GM18867 (cell line): ENCODE measurements around the gene NFIX.

Experiments
- ATAC-seq: cut with Tn5 transposase; IDR thresholded peaks from one replicate; pipeline ENCODE4 v1.9.1; 2021; ENCODE audit warnings: mild to moderate bottlenecking, moderate library complexity; ENCODE audit not compliant: unreplicated experiment

NFIX gene

GRCh38 chr19:12987190-12987589 is 8.1 kb upstream of the NFIX start:
- ATAC-seq = no peak

GRCh38 chr19:12987781-12988180 is 7.5 kb upstream of the NFIX start:
- ATAC-seq = no peak

- no peak for ATAC-seq
Observed at GRCh38 chr19:12990431-12990830, 4.8 kb upstream of the NFIX start.

GRCh38 chr19:12990853-12991252 is 4.4 kb upstream of the NFIX start:
- no peak for ATAC-seq

GRCh38 chr19:12991296-12991695 is 4.0 kb upstream of the NFIX start:
- no peak for ATAC-seq

- ATAC-seq = no peak
Observed at GRCh38 chr19:12992729-12993128, 2.5 kb upstream of the NFIX start.

GRCh38 chr19:12993562-12993961 is 1.7 kb upstream of the NFIX start:
- ATAC-seq = no peak

GRCh38 chr19:12995596-12996405 is 526 bp downstream of the NFIX start:
- ATAC-seq = no peak

- no peak for ATAC-seq
Observed at GRCh38 chr19:12996406-12997094, 1.3 kb downstream of the NFIX start.

GRCh38 chr19:12997179-12997966 is 2.1 kb downstream of the NFIX start:
- no peak for ATAC-seq

GRCh38 chr19:12997967-12998940 is 3.0 kb downstream of the NFIX start:
- no peak for ATAC-seq

GRCh38 chr19:13001166-13001501 is 5.9 kb downstream of the NFIX start:
- no peak for ATAC-seq

- no peak for ATAC-seq
Observed at GRCh38 chr19:13001502-13002165, 6.4 kb downstream of the NFIX start.

- ATAC-seq = no peak
Observed at GRCh38 chr19:13002166-13002898, 7.1 kb downstream of the NFIX start.

GRCh38 chr19:13003081-13003480 is 7.8 kb downstream of the NFIX start:
- no peak for ATAC-seq

GRCh38 chr19:13004273-13004672 is 9.0 kb downstream of the NFIX start:
- no peak for ATAC-seq

- no peak for ATAC-seq
Observed at GRCh38 chr19:13005253-13005652, 10.0 kb downstream of the NFIX start.

- no peak for ATAC-seq
Observed at GRCh38 chr19:13005861-13006370, 10.6 kb downstream of the NFIX start.
